RPMI7951 (cell line): ENCODE measurements around the gene TMPRSS3. TPM values are rescaled to one million over a fixed set of nuclear protein-coding genes. Genes with fewer than 3 reads are reported as not detected.

ENCODE experiments used
- DNase-seq: peaks from one replicate; pipeline ENCODE4 v3.0.0-alpha.2; 2012; ENCODE audit warnings: low read depth
- total RNA-seq: library from RNA; depleted of rRNA; stranded (reverse); fragments of >200 nt; shearing (Covaris generic); gene quantifications from 2 replicates; pipeline ENCODE4 v1.2.3, GENCODE V29; 2014

The TMPRSS3 gene
- total RNA-seq, 1 experiment from 2014 or later = not detected

GRCh38 chr21:42388740-42389448 lies 7.0 kb downstream of the TMPRSS3 start:
- DNase-seq = no peak

GRCh38 chr21:42387843-42388340 lies 8.0 kb downstream of the TMPRSS3 start:
- DNase-seq = no peak

- DNase-seq = no peak
Measured at GRCh38 chr21:42387164-42387563, 8.7 kb downstream of the TMPRSS3 start.

GRCh38 chr21:42386034-42386591 lies 9.7 kb downstream of the TMPRSS3 start:
- DNase-seq = no peak

GRCh38 chr21:42385619-42386018 lies 10.2 kb downstream of the TMPRSS3 start:
- no peak for DNase-seq

- no peak for DNase-seq
Measured at GRCh38 chr21:42384989-42385388, 10.9 kb downstream of the TMPRSS3 start.

GRCh38 chr21:42384156-42384945 lies 11.5 kb downstream of the TMPRSS3 start:
- no peak for DNase-seq

- DNase-seq = no peak
Measured at GRCh38 chr21:42383331-42383730, 12.5 kb downstream of the TMPRSS3 start.

- no peak for DNase-seq
Measured at GRCh38 chr21:42382915-42383314, 12.9 kb downstream of the TMPRSS3 start.

GRCh38 chr21:42381347-42381984 lies 14.4 kb downstream of the TMPRSS3 start:
- DNase-seq = peak; percentile 9

- DNase-seq = no peak
Measured at GRCh38 chr21:42379426-42380215, 16.2 kb downstream of the TMPRSS3 start.

GRCh38 chr21:42378418-42378817 lies 17.4 kb downstream of the TMPRSS3 start:
- no peak for DNase-seq

- DNase-seq = no peak
Measured at GRCh38 chr21:42377951-42378340, 17.9 kb downstream of the TMPRSS3 start.

GRCh38 chr21:42377211-42377950 lies 18.5 kb downstream of the TMPRSS3 start:
- no peak for DNase-seq

GRCh38 chr21:42376338-42376982 lies 19.4 kb downstream of the TMPRSS3 start:
- DNase-seq = no peak

GRCh38 chr21:42375966-42376337 lies 19.9 kb downstream of the TMPRSS3 start:
- no peak for DNase-seq

GRCh38 chr21:42375506-42375905 lies 20.3 kb downstream of the TMPRSS3 start:
- no peak for DNase-seq

- DNase-seq = no peak
Measured at GRCh38 chr21:42374864-42375499, 20.9 kb downstream of the TMPRSS3 start.

- no peak for DNase-seq
Measured at GRCh38 chr21:42374457-42374856, 21.4 kb downstream of the TMPRSS3 start.
